ENCODE results near the gene TADA2A. TPM values are rescaled to one million over a fixed set of nuclear protein-coding genes. Genes with fewer than 3 reads are reported as not detected.
A peak's percentile ranks its signal among the peaks of the same experiment; 100 is the strongest.

TADA2A gene
- polyA plus RNA-seq, 1 donor (not counting 4 experiments of a cell fraction or from before 2014, with no cell fraction given), result 13.8 TPM

- H3K4me1 ChIP-seq (ENCODE audit: control insufficient read depth, extremely low read depth, insufficient read depth, low read length), result peaks cover 58% of the 10 kb centered on the region
- no peak overlapping the region for H3K4me2 ChIP-seq (ENCODE audit: control insufficient read depth, extremely low read depth, insufficient read depth, low read depth, low read length)
- H3K36me3 ChIP-seq (ENCODE audit: control insufficient read depth in 2 of 2, extremely low read depth in 1 of 2, insufficient read depth in 2 of 2, low read length in 2 of 2), result peaks cover 0 to 15% of the 10 kb centered on the region in 2 experiments
- H4K20me1 ChIP-seq (ENCODE audit: control insufficient read depth, extremely low read depth, insufficient read depth, low read length), result no peaks in the 10 kb centered on the region
- H3K9me1 ChIP-seq (ENCODE audit: control insufficient read depth, extremely low read depth, insufficient read depth, low read length), result no peaks in the 10 kb centered on the region
- dilution Hi-C loops (cut with MboI; ENCODE audit: extremely low pct_ligation_motif_present, low sequenced_read_pairs), result no loop called here
- H3K27me3 ChIP-seq (ENCODE audit: control insufficient read depth, extremely low read depth, insufficient read depth, low read length), result no peaks in the 10 kb centered on the region
- H3K79me2 ChIP-seq (ENCODE audit: control insufficient read depth, insufficient read depth, low read length), result no peaks in the 10 kb centered on the region
- TF ChIP-seq CTCF (optimal IDR thresholded peaks at IDR 0.05 in 1 of 3, IDR thresholded peaks at IDR 0.05 in 1 of 3, conservative IDR thresholded peaks at IDR 0.05 in 1 of 3; ENCODE audit: extremely low read depth in 1 of 3, insufficient read depth in 2 of 3, low read length in 3 of 3) (no peak), EZH2 (IDR thresholded peaks at IDR 0.05; ENCODE audit: low read length) (no peak)
- no peak overlapping the region for H3K9ac ChIP-seq (ENCODE audit: control insufficient read depth, extremely low read depth, insufficient read depth, low read length)
- no peak overlapping the region for H2AFZ ChIP-seq (ENCODE audit: control insufficient read depth, low read length)
- peak overlapping the region; percentile 59 for H3K27ac ChIP-seq (ENCODE audit: control insufficient read depth, insufficient read depth, low read length)
- H3K9me3 ChIP-seq (ENCODE audit: control insufficient read depth, low read depth, low read length), result no peaks in the 10 kb centered on the region
- H3K4me3 ChIP-seq (ENCODE audit: control insufficient read depth in 2 of 3, extremely low read depth in 1 of 3, insufficient read depth in 2 of 3, low read depth in 1 of 3, low read length in 3 of 3), result no peak overlapping the region
- FAIRE-seq (no peak), DNase-seq (ENCODE audit: low read depth, low spot score) (no peak)
These were observed 72.3 kb downstream of the TADA2A start for GRCh38 chr17:37479025-37479424.

DNA sequence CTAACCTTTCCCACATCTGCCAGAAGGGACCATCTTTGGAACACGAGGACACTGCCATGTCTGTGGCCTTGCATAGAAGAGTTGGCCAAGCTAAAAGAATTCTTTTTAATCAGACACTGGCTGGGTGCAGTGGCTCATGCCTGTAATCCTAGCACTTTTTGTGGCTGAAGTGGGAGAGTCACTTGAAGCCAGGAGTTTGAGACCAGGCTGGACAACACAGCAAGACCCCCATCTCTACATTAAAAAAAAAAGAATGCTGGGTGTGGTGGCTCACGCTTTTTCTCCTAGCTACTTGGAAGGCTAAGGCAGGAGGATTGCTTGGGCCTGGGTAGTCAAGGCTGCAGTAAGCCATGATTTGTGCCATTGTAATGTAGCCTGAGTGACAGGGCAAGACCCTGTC is 73.7 kb downstream of the TADA2A start:
- Histone ChIP-seq H4K20me1 (ENCODE audit: control insufficient read depth, extremely low read depth, insufficient read depth, low read length) (no peaks in the 10 kb centered on the region), H3K9me3 (ENCODE audit: control insufficient read depth, low read depth, low read length) (no peaks in the 10 kb centered on the region), H3K36me3 (ENCODE audit: control insufficient read depth in 2 of 2, extremely low read depth in 1 of 2, insufficient read depth in 2 of 2, low read length in 2 of 2) (peaks cover 0 to 15% of the 10 kb centered on the region in 2 experiments), H3K4me1 (ENCODE audit: control insufficient read depth, extremely low read depth, insufficient read depth, low read length) (peaks cover 58% of the 10 kb centered on the region), H3K27ac (ENCODE audit: control insufficient read depth, insufficient read depth, low read length) (peak overlapping the region; percentile 63), H3K4me2 (ENCODE audit: control insufficient read depth, extremely low read depth, insufficient read depth, low read depth, low read length) (peak overlapping the region; percentile 49), H3K27me3 (ENCODE audit: control insufficient read depth, extremely low read depth, insufficient read depth, low read length) (no peaks in the 10 kb centered on the region), H3K9ac (ENCODE audit: control insufficient read depth, extremely low read depth, insufficient read depth, low read length) (peak overlapping the region; percentile 42), H2AFZ (ENCODE audit: control insufficient read depth, low read length) (no peak overlapping the region), H3K79me2 (ENCODE audit: control insufficient read depth, insufficient read depth, low read length) (no peaks in the 10 kb centered on the region), H3K4me3 (ENCODE audit: control insufficient read depth in 2 of 3, extremely low read depth in 1 of 3, insufficient read depth in 2 of 3, low read depth in 1 of 3, low read length in 3 of 3) (no peak overlapping the region), H3K9me1 (ENCODE audit: control insufficient read depth, extremely low read depth, insufficient read depth, low read length) (no peaks in the 10 kb centered on the region)
- dilution Hi-C loops (cut with MboI; ENCODE audit: extremely low pct_ligation_motif_present, low sequenced_read_pairs), result no loop called here
- TF ChIP-seq CTCF (optimal IDR thresholded peaks at IDR 0.05 in 1 of 3, IDR thresholded peaks at IDR 0.05 in 1 of 3, conservative IDR thresholded peaks at IDR 0.05 in 1 of 3; ENCODE audit: extremely low read depth in 1 of 3, insufficient read depth in 2 of 3, low read length in 3 of 3), result no peak
- no peak for TF ChIP-seq EZH2 (IDR thresholded peaks at IDR 0.05; ENCODE audit: low read length)
- DNase-seq (ENCODE audit: low read depth, low spot score) (no peak), FAIRE-seq (no peak)

Measured in keratinocyte (primary cell).